Measurements from ENCODE around the gene ARHGAP25. TPM values are rescaled to one million over a fixed set of nuclear protein-coding genes. Genes with fewer than 3 reads are reported as not detected.

ARHGAP25 gene
- total and polyA plus RNA-seq, 2 donors (not counting 3 experiments of a cell fraction or from before 2014, with no cell fraction given), result 0.50 to 2.0 TPM

- Histone ChIP-seq H3K79me2 (ENCODE audit: control insufficient read depth, insufficient read depth, low read length) (no peaks in the 10 kb centered on the region), H3K9me3 (replicated peaks; ENCODE audit: control insufficient read depth, insufficient read depth, low read length) (no peaks in the 10 kb centered on the region), H3K27me3 (ENCODE audit: control insufficient read depth in 2 of 2, insufficient read depth in 2 of 2, low read length in 2 of 2) (peaks cover 3% of the 10 kb centered on the region in 2 experiments), H3K36me3 (ENCODE audit: control insufficient read depth in 2 of 2, extremely low read depth in 1 of 2, insufficient read depth in 2 of 2, low read length in 2 of 2) (no peaks in the 10 kb centered on the region), H3K4me3 (replicated peaks in 1 of 3; ENCODE audit: insufficient read depth in 1 of 3, low read depth in 1 of 3, low read length in 3 of 3) (no peak overlapping the region), H3K9ac (replicated peaks; ENCODE audit: extremely low read depth, insufficient read depth, low read length) (no peak overlapping the region), H3K4me2 (ENCODE audit: insufficient read depth, low read length) (no peak overlapping the region), H3K9me1 (replicated peaks; ENCODE audit: control insufficient read depth, extremely low read depth, insufficient read depth, low read length) (no peaks in the 10 kb centered on the region), H2AFZ (ENCODE audit: low read depth, low read length) (no peak overlapping the region), H4K20me1 (replicated peaks; ENCODE audit: control insufficient read depth, extremely low read depth, insufficient read depth, low read length) (no peaks in the 10 kb centered on the region), H3K4me1 (ENCODE audit: control insufficient read depth, extremely low read depth, insufficient read depth, low read length) (peaks cover 15% of the 10 kb centered on the region), H3K27ac (ENCODE audit: insufficient read depth, low read depth, low read length) (no peak overlapping the region)
- dilution Hi-C loops (cut with MboI; ENCODE audit: extremely low pct_ligation_motif_present, low sequenced_read_pairs) (no loop called here), intact Hi-C loops (cut with micrococcal nuclease) (loop anchor here (5.0 kb wide), 1 partner anchor 34 kb away; no protein-coding TSS in a partner anchor)
- POLR2A ChIA-PET, result no interaction called here
- FAIRE-seq, result no peak
- no peak for TF ChIP-seq CTCF (IDR thresholded peaks at IDR 0.05; ENCODE audit: extremely low read depth in 1 of 2, insufficient read depth in 1 of 2, low read depth in 1 of 2, low read length in 2 of 2)
- CTCF ChIA-PET, result interaction anchor here (1.4 to 1.6 kb wide), 2 partner anchors 13 to 47 kb away, joined by 5 to 9 read pairs; no protein-coding TSS in a partner anchor
- DNase-seq (ENCODE audit: low read depth, low spot score), result no peak
- no TSS peak for BruUV-seq (replicated peaks)
These were observed 64.0 kb downstream of the ARHGAP25 start for GRCh38 chr2:68798569-68798968.

GRCh38 chr2:68799140-68800026 is 64.8 kb downstream of the ARHGAP25 start:
- POLR2A ChIA-PET, result no interaction called here
- H3K4me1 ChIP-seq (ENCODE audit: control insufficient read depth, extremely low read depth, insufficient read depth, low read length), result peaks cover 15% of the 10 kb centered on the region
- H3K9ac ChIP-seq (replicated peaks; ENCODE audit: extremely low read depth, insufficient read depth, low read length), result no peak overlapping the region
- H3K36me3 ChIP-seq (ENCODE audit: control insufficient read depth in 2 of 2, extremely low read depth in 1 of 2, insufficient read depth in 2 of 2, low read length in 2 of 2), result no peaks in the 10 kb centered on the region
- no peak overlapping the region for H3K4me2 ChIP-seq (ENCODE audit: insufficient read depth, low read length)
- no TSS peak for BruUV-seq (replicated peaks)
- no peak for DNase-seq (ENCODE audit: low read depth, low spot score)
- H3K27ac ChIP-seq (ENCODE audit: insufficient read depth, low read depth, low read length), result no peak overlapping the region
- peaks cover 7 to 10% of the 10 kb centered on the region in 2 experiments for H3K27me3 ChIP-seq (ENCODE audit: control insufficient read depth in 2 of 2, insufficient read depth in 2 of 2, low read length in 2 of 2)
- no peaks in the 10 kb centered on the region for H3K9me1 ChIP-seq (replicated peaks; ENCODE audit: control insufficient read depth, extremely low read depth, insufficient read depth, low read length)
- H4K20me1 ChIP-seq (replicated peaks; ENCODE audit: control insufficient read depth, extremely low read depth, insufficient read depth, low read length), result no peaks in the 10 kb centered on the region
- CTCF ChIA-PET, result interaction anchor here (1.4 kb wide), 1 partner anchor 48 kb away, joined by 9 read pairs; no protein-coding TSS in a partner anchor
- no peak overlapping the region for H3K4me3 ChIP-seq (replicated peaks in 1 of 3; ENCODE audit: insufficient read depth in 1 of 3, low read depth in 1 of 3, low read length in 3 of 3)
- TF ChIP-seq POLR2AphosphoS5 (IDR thresholded peaks at IDR 0.05; ENCODE audit: insufficient read depth, low read depth, low read length) (no peak), EZH2 (IDR thresholded peaks at IDR 0.05; ENCODE audit: borderline replicate concordance, low read depth, low read length, severe bottlenecking) (no peak), POLR2A (IDR thresholded peaks at IDR 0.05; ENCODE audit: low read depth, low read length) (no peak), FOS (IDR thresholded peaks at IDR 0.05; ENCODE audit: borderline replicate concordance, insufficient read depth, low read length) (no peak), CTCF (IDR thresholded peaks at IDR 0.05; ENCODE audit: extremely low read depth in 1 of 2, insufficient read depth in 1 of 2, low read depth in 1 of 2, low read length in 2 of 2) (no peak), MAX (IDR thresholded peaks at IDR 0.05; ENCODE audit: insufficient read depth, insufficient read length) (no peak)
- no peak overlapping the region for H2AFZ ChIP-seq (ENCODE audit: low read depth, low read length)
- H3K9me3 ChIP-seq (replicated peaks; ENCODE audit: control insufficient read depth, insufficient read depth, low read length), result no peaks in the 10 kb centered on the region
- intact Hi-C loops (cut with micrococcal nuclease), result loop anchor here (5.0 kb wide), 1 partner anchor 33 kb away; no protein-coding TSS in a partner anchor
- FAIRE-seq, result no peak
- no peaks in the 10 kb centered on the region for H3K79me2 ChIP-seq (ENCODE audit: control insufficient read depth, insufficient read depth, low read length)
- dilution Hi-C loops (cut with MboI; ENCODE audit: extremely low pct_ligation_motif_present, low sequenced_read_pairs), result no loop called here

All from endothelial cell of umbilical vein (primary cell).